IPS-18a (cell line): ENCODE measurements around the gene NIPAL3.

Experiments used
- H3K27ac ChIP-seq: one replicate; pipeline ENCODE4 v1.5.1; 2013; ENCODE audit warnings: low read length
- H3K27me3 ChIP-seq: one replicate; pipeline ENCODE4 v1.6.1; 2013; ENCODE audit warnings: mild to moderate bottlenecking, low read length; ENCODE audit not compliant: control insufficient read depth, insufficient read depth
- H3K36me3 ChIP-seq: one replicate; pipeline ENCODE4 v1.6.1; 2013; ENCODE audit warnings: low read depth, low read length; ENCODE audit not compliant: control insufficient read depth
- H3K4me1 ChIP-seq: one replicate; pipeline ENCODE4 v1.6.1; 2013; ENCODE audit warnings: low read depth, low read length; ENCODE audit not compliant: control insufficient read depth
- H3K4me3 ChIP-seq: one replicate; pipeline ENCODE4 v1.5.1; 2013; ENCODE audit warnings: low read length
- H3K9ac ChIP-seq: one replicate; pipeline ENCODE4 v1.6.1; 2013; ENCODE audit warnings: mild to moderate bottlenecking, low read length, moderate library complexity
- H3K9me3 ChIP-seq: one replicate; pipeline ENCODE4 v1.6.1; 2013; ENCODE audit warnings: low read depth, low read length; ENCODE audit not compliant: control insufficient read depth

NIPAL3 gene

GRCh38 chr1:24501371-24502064, 85.9 kb downstream of the NIPAL3 start:
- H3K4me1 ChIP-seq = peaks cover 6% of the 10 kb centered on the region
- no peak overlapping the region for H3K27ac ChIP-seq
- no peaks in the 10 kb centered on the region for H3K36me3 ChIP-seq
- H3K9me3 ChIP-seq = no peaks in the 10 kb centered on the region
- peak overlapping the region; percentile 77 for H3K4me3 ChIP-seq
- H3K27me3 ChIP-seq = peaks cover 27% of the 10 kb centered on the region
- no peak overlapping the region for H3K9ac ChIP-seq

DNA sequence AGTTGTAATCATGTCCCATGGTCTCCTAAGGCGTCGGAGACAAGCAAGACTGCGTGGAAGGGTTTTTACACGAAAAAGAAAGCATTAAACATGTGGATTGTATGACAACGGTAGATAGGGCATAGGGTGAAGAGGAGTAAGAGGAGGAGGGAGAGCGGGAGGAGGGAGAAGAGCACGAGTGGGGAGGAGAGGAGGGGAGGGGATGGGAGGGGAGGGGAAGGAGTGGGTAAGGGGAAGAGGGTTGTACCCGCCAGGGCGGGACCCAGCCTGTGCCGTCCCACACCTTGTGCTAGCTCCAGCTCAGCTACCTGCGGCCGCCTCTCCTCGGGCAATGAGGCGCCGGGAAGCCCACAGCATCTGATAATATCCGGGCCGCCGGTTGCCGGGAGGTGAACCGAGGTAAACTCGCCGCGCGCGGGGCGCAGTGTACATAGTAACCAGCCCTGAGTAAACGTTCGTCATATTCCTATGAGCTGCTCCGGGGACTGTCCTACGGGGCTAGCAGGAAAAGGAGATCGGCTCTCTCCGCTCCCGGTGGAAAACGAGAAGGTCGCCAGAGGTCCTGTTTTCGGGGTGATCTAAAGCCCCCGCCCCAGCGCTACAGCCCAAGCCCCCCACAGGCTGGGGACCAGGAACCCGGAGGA, 86.6 kb downstream of the NIPAL3 start:
- H3K4me1 ChIP-seq = peaks cover 13% of the 10 kb centered on the region
- H3K27ac ChIP-seq = no peak overlapping the region

DNA sequence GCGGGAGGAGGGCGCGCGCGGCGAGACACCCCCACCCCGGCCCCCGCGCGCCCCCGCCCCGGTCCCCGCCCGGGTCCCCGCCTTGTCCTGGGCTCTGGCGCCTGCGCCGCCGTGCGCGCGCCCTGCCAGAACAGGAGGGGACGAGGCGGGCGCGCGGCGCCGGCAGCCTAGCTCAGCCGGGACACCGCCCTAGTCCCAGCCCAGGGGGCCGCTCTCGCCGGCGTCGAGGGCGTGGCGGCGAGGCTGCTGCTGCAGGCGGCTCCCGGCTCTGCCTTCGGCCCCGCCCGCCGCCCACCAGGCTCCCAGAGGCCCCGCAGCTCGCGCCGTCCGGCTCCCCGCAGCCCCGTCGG, 87.1 kb downstream of the NIPAL3 start, which contains the start of gene RCAN3:
RCAN3 (plus strand) TSS at position 128 of the 350 bp plus-strand sequence. CDS start 11,537 bp downstream, outside the sequence.
- no peaks in the 10 kb centered on the region for H3K9me3 ChIP-seq
- H3K36me3 ChIP-seq = no peaks in the 10 kb centered on the region
- H3K27me3 ChIP-seq = peaks cover 27% of the 10 kb centered on the region
- peak within 1 kb of the TSS; percentile 35 for H3K9ac ChIP-seq
- no peak within 1 kb of the TSS for H3K27ac ChIP-seq
- peaks cover 16% of the 10 kb centered on the region for H3K4me1 ChIP-seq
- H3K4me3 ChIP-seq = peak within 1 kb of the TSS; percentile 77

More for the DNA sequence above, 86.6 kb downstream of the NIPAL3 start:
- peak overlapping the region; percentile 77 for H3K4me3 ChIP-seq
- peak overlapping the region; percentile 35 for H3K9ac ChIP-seq
- no peaks in the 10 kb centered on the region for H3K36me3 ChIP-seq
- H3K27me3 ChIP-seq = peaks cover 27% of the 10 kb centered on the region
- H3K9me3 ChIP-seq = no peaks in the 10 kb centered on the region

- Histone ChIP-seq H3K9ac (no peak overlapping the region), H3K27me3 (peaks cover 27% of the 10 kb centered on the region), H3K27ac (no peak overlapping the region), H3K9me3 (no peaks in the 10 kb centered on the region), H3K4me3 (peak overlapping the region; percentile 77), H3K4me1 (peaks cover 18% of the 10 kb centered on the region), H3K36me3 (no peaks in the 10 kb centered on the region)
Observed at GRCh38 chr1:24503059-24503751, 87.6 kb downstream of the NIPAL3 start.

- H3K27me3 ChIP-seq = peaks cover 27% of the 10 kb centered on the region
- no peaks in the 10 kb centered on the region for H3K9me3 ChIP-seq
- no peak overlapping the region for H3K27ac ChIP-seq
- no peak overlapping the region for H3K9ac ChIP-seq
- no peaks in the 10 kb centered on the region for H3K36me3 ChIP-seq
- H3K4me3 ChIP-seq = peak overlapping the region; percentile 50
- H3K4me1 ChIP-seq = peaks cover 21% of the 10 kb centered on the region
Observed at GRCh38 chr1:24503870-24504523, 88.4 kb downstream of the NIPAL3 start.

- H3K27ac ChIP-seq = no peak overlapping the region
- H3K36me3 ChIP-seq = no peaks in the 10 kb centered on the region
- peaks cover 27% of the 10 kb centered on the region for H3K27me3 ChIP-seq
- H3K9me3 ChIP-seq = no peaks in the 10 kb centered on the region
- H3K9ac ChIP-seq = no peak overlapping the region
- H3K4me3 ChIP-seq = no peak overlapping the region
- peaks cover 21% of the 10 kb centered on the region for H3K4me1 ChIP-seq
Observed at GRCh38 chr1:24504560-24504959, 89.0 kb downstream of the NIPAL3 start.

GRCh38 chr1:24505816-24506215, 90.2 kb downstream of the NIPAL3 start:
- no peak overlapping the region for H3K27ac ChIP-seq
- peaks cover 21% of the 10 kb centered on the region for H3K4me1 ChIP-seq
- peaks cover 27% of the 10 kb centered on the region for H3K27me3 ChIP-seq
- H3K9me3 ChIP-seq = no peaks in the 10 kb centered on the region
- H3K36me3 ChIP-seq = no peaks in the 10 kb centered on the region
- no peak overlapping the region for H3K4me3 ChIP-seq
- H3K9ac ChIP-seq = no peak overlapping the region

GRCh38 chr1:24506691-24507381, 91.2 kb downstream of the NIPAL3 start:
- Histone ChIP-seq H3K9ac (peak overlapping the region; percentile 1), H3K36me3 (no peaks in the 10 kb centered on the region), H3K9me3 (no peaks in the 10 kb centered on the region), H3K4me3 (no peak overlapping the region), H3K4me1 (peaks cover 21% of the 10 kb centered on the region), H3K27me3 (peaks cover 21% of the 10 kb centered on the region), H3K27ac (no peak overlapping the region)

GRCh38 chr1:24507405-24507804, 91.8 kb downstream of the NIPAL3 start:
- H3K4me3 ChIP-seq = no peak overlapping the region

DNA sequence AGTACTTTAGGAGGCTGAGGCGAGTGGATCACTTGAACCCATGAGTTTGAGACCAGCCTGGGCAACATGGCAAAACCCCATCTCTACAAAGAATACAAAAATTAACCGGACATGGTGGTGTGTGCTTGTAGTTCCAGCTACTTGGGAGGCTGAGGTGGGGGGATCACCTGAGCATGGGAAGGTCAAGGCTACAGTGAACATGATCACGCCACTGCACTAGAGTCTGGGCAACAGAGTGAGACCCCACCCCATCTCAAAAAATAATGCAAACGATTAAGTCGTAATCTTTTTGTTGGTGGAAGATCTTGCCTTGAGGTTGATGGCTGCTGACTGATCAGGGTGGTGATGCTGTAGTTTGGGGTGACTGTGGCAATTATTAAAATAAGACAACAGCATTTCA, 93.3 kb downstream of the NIPAL3 start:
- Histone ChIP-seq H3K27me3 (peaks cover 11% of the 10 kb centered on the region), H3K27ac (no peak overlapping the region), H3K4me1 (peaks cover 18% of the 10 kb centered on the region), H3K9ac (no peak overlapping the region), H3K4me3 (no peak overlapping the region), H3K36me3 (no peaks in the 10 kb centered on the region), H3K9me3 (no peaks in the 10 kb centered on the region)

More at GRCh38 chr1:24507405-24507804, 91.8 kb downstream of the NIPAL3 start:
- Histone ChIP-seq H3K36me3 (no peaks in the 10 kb centered on the region), H3K27me3 (peaks cover 18% of the 10 kb centered on the region), H3K27ac (no peak overlapping the region), H3K9ac (peak overlapping the region; percentile 1), H3K4me1 (peaks cover 21% of the 10 kb centered on the region), H3K9me3 (no peaks in the 10 kb centered on the region)

DNA sequence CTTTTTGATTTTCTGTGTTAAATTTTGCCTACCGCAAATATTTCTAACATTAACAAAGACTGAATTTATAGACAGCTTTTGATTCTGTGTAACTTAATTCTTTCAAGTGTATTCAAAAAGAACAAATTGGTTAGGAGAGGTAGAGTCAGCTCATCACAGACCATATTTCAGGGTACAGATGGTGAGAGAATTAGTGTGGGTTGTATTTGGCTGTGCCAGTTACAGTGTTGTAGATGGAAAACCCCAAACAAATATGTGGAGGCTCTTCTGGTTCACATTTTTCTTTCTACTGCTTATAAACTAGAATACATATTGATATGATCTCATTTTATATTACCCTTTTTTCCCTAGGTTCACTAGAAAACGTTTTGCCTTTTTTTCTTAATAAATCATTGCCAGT, 98.1 kb downstream of the NIPAL3 start:
- H3K4me3 ChIP-seq = no peak overlapping the region
- no peaks in the 10 kb centered on the region for H3K36me3 ChIP-seq
- H3K27ac ChIP-seq = no peak overlapping the region
- H3K4me1 ChIP-seq = no peaks in the 10 kb centered on the region
- H3K27me3 ChIP-seq = no peaks in the 10 kb centered on the region
- no peak overlapping the region for H3K9ac ChIP-seq
- H3K9me3 ChIP-seq = no peaks in the 10 kb centered on the region
